ENCODE data around the gene TNRC18.
"Not testable (repeated sequence)": the region's sequence is repeated elsewhere in the genome, so short reads cannot be mapped to it uniquely, and the experiment has no call there.

Gene TNRC18

GRCh38 chr7:5423306-5423975 lies at the start of gene TNRC18:
TNRC18 (minus strand) TSS chr7:5423834; CDS start chr7:5421246, 2,588 bp downstream.
- no peak for DNase-seq (ENCODE audit: low spot score)
- ChIA-PET CTCF (interaction anchor here (0.5 to 2.8 kb wide), 3 partner anchors 27 to 57 kb away, joined by 3 to 17 read pairs (median 4); no protein-coding TSS in a partner anchor), POLR2A (ENCODE audit: low non-redundant PET) (interaction anchor here (0.8 to 1.9 kb wide), 3 partner anchors 14 to 31 kb away, joined by 3 to 15 read pairs (median 5); no protein-coding TSS in a partner anchor)
- no peak for TF ChIP-seq CTCF (conservative IDR thresholded peaks at IDR 0.05; ENCODE audit: low read depth)
- peak within 1 kb of the TSS; percentile 100 for H3K27ac ChIP-seq

GRCh38 chr7:5472432-5473315 lies 49.0 kb upstream of the TNRC18 start:
- DNase-seq (ENCODE audit: low spot score) = no peak
- POLR2A ChIA-PET (ENCODE audit: low non-redundant PET) = no interaction called here
- CTCF ChIA-PET = interaction anchor here (0.6 to 0.7 kb wide), 3 partner anchors 22 to 1015 kb away, joined by 3 to 6 read pairs (median 4); no protein-coding TSS in a partner anchor

GRCh38 chr7:5471623-5472022 lies 48.0 kb upstream of the TNRC18 start:
- CTCF ChIA-PET = interaction anchor here (0.6 kb wide), 1 partner anchor 23 kb away, joined by 3 read pairs; no protein-coding TSS in a partner anchor
- POLR2A ChIA-PET (ENCODE audit: low non-redundant PET); DNase-seq (ENCODE audit: low spot score); H3K27ac ChIP-seq: not testable (repeated sequence)

More at GRCh38 chr7:5472432-5473315, 49.0 kb upstream of the TNRC18 start:
- H3K27ac ChIP-seq = peak overlapping the region; percentile 21
- no peak for TF ChIP-seq CTCF (conservative IDR thresholded peaks at IDR 0.05; ENCODE audit: low read depth)

- ChIA-PET POLR2A (ENCODE audit: low non-redundant PET) (no interaction called here), CTCF (interaction anchor here (1.0 kb wide), 1 partner anchor 222 kb away, joined by 4 read pairs; no protein-coding TSS in a partner anchor)
- TF ChIP-seq CTCF (conservative IDR thresholded peaks at IDR 0.05; ENCODE audit: low read depth) = no peak
- no peak for DNase-seq (ENCODE audit: low spot score)
- no peak overlapping the region for H3K27ac ChIP-seq
Measured at GRCh38 chr7:5470816-5471215, 47.2 kb upstream of the TNRC18 start.

- no peak for TF ChIP-seq CTCF (conservative IDR thresholded peaks at IDR 0.05; ENCODE audit: low read depth)
- CTCF ChIA-PET = no interaction called here
- POLR2A ChIA-PET (ENCODE audit: low non-redundant PET) = no interaction called here
- no peak for DNase-seq (ENCODE audit: low spot score)
- H3K27ac ChIP-seq = peak overlapping the region; percentile 55
Measured at GRCh38 chr7:5470167-5470532, 46.5 kb upstream of the TNRC18 start.

GRCh38 chr7:5469375-5470166 lies 45.9 kb upstream of the TNRC18 start:
- CTCF ChIA-PET = no interaction called here
- no peak for DNase-seq (ENCODE audit: low spot score)
- H3K27ac ChIP-seq = peak overlapping the region; percentile 55
- POLR2A ChIA-PET (ENCODE audit: low non-redundant PET) = interaction anchor here (0.6 kb wide), 1 partner anchor 326 kb away, joined by 3 read pairs; no protein-coding TSS in a partner anchor
- TF ChIP-seq CTCF (conservative IDR thresholded peaks at IDR 0.05; ENCODE audit: low read depth) = no peak
